Cardiac muscle cell (in vitro differentiated cells and primary cell): ENCODE measurements around the gene SMYD3. TPM values are rescaled to one million over a fixed set of nuclear protein-coding genes. Genes with fewer than 3 reads are reported as not detected.

ENCODE experiments used
- DNase-seq, 2 donors: peaks; one replicate each; pipeline versions ENCODE4 v3.0.0 to v3.0.0-alpha.2; 2010 to 2017; ENCODE audit warnings: low read depth in 1 of 2, low spot score in 1 of 2
- H3K27ac ChIP-seq: fragments of 200-600 bp; sonication (generic); 2 replicates; pipeline ENCODE4 v1.5.1; 2016
- H3K27me3 ChIP-seq: fragments of 200-600 bp; sonication (generic); 2 replicates; pipeline ENCODE4 v1.6.0; 2016; ENCODE audit warnings: control low read depth
- H3K36me3 ChIP-seq: fragments of 200-600 bp; sonication (generic); 2 replicates; pipeline ENCODE4 v1.5.1; 2016; ENCODE audit warnings: control low read depth
- H3K4me1 ChIP-seq: fragments of 200-600 bp; sonication (generic); 2 replicates; pipeline ENCODE4 v1.8.1; 2017; ENCODE audit warnings: low read depth, mild to moderate bottlenecking, mixed run types
- H3K4me3 ChIP-seq: fragments of 200-600 bp; sonication (generic); 2 replicates; pipeline ENCODE4 v1.5.1; 2016; ENCODE audit warnings: mild to moderate bottlenecking
- H3K9me3 ChIP-seq: fragments of 200-600 bp; sonication (generic); 2 replicates; pipeline ENCODE4 v1.5.1; 2017; ENCODE audit warnings: low read depth, mild to moderate bottlenecking, control low read depth
- polyA plus RNA-seq: library from polyadenylated mRNA; unstranded; fragments of >200 nt; fragmentation: Nextera tagmentation; extraction: Ambion mirVana; gene quantifications from 2 replicates; pipeline ENCODE4 v1.2.1, GENCODE V29; 2016
- total RNA-seq: library from RNA; depleted of rRNA; stranded (reverse); fragments of >200 nt; gene quantifications from 2 replicates; pipeline ENCODE4 v1.2.3, GENCODE V29; 2016
- TF ChIP-seq, protein P1 (sequence below): IDR thresholded peaks from 2 replicates; pipeline ENCODE4 v1.5.1; 2012; ENCODE audit warnings: low read depth, mild to moderate bottlenecking, low read length

SMYD3 gene
- total and polyA plus RNA-seq, 2 experiments from 2014 or later = 47.2 to 50.8 TPM

DNA sequence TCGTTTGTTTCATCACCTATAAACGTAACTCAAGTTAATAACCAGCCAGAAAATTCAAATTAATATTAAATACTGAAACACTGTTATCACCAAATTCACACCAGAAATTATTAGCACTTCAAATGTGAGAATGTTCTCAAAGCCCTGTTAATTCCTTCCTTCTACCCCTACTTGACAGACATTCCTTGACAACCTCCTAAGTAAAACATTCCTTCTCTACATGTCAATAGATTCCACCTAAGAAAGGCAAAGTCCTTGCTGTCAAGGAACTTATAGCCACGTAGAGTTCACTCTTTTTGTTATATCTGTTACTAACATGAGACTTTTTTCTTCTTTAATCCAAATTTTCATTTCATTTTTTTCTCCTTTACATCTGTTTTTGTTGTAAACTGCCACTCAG, 441.5 kb downstream of the SMYD3 start:
- Histone ChIP-seq H3K4me1 (peaks cover 3% of the 10 kb centered on the region), H3K27me3 (no peaks in the 10 kb centered on the region), H3K9me3 (no peaks in the 10 kb centered on the region), H3K27ac (no peak overlapping the region), H3K36me3 (no peaks in the 10 kb centered on the region), H3K4me3 (no peak overlapping the region)
- no peak for DNase-seq
- TF ChIP-seq, protein P1, sequence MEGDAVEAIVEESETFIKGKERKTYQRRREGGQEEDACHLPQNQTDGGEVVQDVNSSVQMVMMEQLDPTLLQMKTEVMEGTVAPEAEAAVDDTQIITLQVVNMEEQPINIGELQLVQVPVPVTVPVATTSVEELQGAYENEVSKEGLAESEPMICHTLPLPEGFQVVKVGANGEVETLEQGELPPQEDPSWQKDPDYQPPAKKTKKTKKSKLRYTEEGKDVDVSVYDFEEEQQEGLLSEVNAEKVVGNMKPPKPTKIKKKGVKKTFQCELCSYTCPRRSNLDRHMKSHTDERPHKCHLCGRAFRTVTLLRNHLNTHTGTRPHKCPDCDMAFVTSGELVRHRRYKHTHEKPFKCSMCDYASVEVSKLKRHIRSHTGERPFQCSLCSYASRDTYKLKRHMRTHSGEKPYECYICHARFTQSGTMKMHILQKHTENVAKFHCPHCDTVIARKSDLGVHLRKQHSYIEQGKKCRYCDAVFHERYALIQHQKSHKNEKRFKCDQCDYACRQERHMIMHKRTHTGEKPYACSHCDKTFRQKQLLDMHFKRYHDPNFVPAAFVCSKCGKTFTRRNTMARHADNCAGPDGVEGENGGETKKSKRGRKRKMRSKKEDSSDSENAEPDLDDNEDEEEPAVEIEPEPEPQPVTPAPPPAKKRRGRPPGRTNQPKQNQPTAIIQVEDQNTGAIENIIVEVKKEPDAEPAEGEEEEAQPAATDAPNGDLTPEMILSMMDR = no peak

DNA sequence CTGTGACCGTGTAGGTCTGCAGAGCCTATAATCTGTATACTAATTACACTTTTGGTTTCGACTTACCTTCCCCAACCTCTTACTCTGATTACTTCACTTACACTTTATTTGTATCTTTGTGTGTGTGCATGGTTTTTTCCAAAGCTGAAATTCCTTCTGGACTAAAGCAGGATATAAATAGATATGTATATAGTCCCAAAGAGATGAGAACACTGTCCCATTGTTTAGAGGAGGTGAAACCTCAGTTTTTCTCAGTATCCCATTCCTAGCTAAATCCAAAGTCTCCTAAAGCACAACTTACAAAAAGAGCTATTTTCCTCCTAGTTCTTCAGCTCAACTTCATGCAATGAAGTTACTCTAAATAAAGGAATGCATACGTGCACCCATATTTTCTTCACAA, 442.2 kb downstream of the SMYD3 start:
- no peaks in the 10 kb centered on the region for H3K4me1 ChIP-seq
- TF ChIP-seq, protein P1 = no peak
- no peaks in the 10 kb centered on the region for H3K36me3 ChIP-seq
- H3K27ac ChIP-seq = no peak overlapping the region
- DNase-seq = no peak
- H3K9me3 ChIP-seq = no peaks in the 10 kb centered on the region
- H3K4me3 ChIP-seq = no peak overlapping the region
- H3K27me3 ChIP-seq = no peaks in the 10 kb centered on the region

DNA sequence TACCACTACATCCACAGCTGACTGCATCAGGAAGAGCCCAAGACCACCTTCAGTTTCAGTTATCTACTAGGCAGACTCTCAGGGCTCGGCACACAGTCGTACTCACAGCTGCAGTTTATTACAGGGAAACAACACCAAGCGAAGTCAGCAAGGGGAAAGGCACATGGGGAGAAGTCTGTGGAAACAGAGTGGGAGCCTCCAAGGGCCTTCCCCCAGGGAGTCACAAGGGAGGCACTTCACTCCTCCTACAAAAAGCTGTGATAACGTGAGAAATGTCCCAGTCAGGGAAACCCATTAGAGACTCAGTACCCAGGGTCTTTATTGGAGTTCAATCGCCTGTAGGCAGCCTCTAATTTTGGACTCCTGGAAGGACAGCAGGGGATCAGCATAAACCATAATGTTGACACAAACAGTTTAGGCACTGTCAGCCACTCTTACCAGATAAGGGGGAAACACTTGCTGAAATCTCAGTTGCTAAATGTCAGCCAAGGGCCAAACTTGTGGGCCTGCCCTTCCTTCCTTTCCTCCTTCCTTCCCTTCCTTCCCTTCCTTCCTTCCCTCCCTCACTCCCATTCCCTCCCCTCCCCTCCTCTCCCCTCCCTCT, 444.0 kb downstream of the SMYD3 start:
- no peak for DNase-seq
- TF ChIP-seq, protein P1 = no peak
- H3K4me1 ChIP-seq = no peaks in the 10 kb centered on the region
- H3K4me3 ChIP-seq = no peak overlapping the region
- H3K27me3 ChIP-seq = no peaks in the 10 kb centered on the region
- no peaks in the 10 kb centered on the region for H3K36me3 ChIP-seq
- no peak overlapping the region for H3K27ac ChIP-seq
- no peaks in the 10 kb centered on the region for H3K9me3 ChIP-seq

DNA sequence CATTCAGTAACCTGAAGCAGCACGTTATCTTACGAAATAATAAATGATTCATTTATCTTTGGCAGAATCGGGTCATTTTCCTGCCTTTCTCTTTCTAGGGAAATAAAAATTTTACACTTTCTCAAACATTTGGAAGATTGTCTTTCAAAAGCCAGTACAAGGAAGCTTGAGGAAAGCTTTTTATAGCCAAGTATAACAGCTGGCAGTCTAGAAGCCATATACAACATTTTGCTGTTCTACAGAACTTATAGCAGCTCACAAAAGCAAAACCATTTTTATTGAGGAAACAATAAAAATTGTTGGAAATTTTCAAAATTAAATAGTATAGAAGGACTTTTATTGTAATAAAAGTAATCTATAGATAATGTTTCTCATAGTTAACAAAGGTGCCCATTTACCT, 448.6 kb downstream of the SMYD3 start:
- no peaks in the 10 kb centered on the region for H3K36me3 ChIP-seq
- TF ChIP-seq, protein P1 = no peak
- no peak for DNase-seq
- no peaks in the 10 kb centered on the region for H3K4me1 ChIP-seq
- no peaks in the 10 kb centered on the region for H3K9me3 ChIP-seq
- no peak overlapping the region for H3K4me3 ChIP-seq
- no peak overlapping the region for H3K27ac ChIP-seq
- no peaks in the 10 kb centered on the region for H3K27me3 ChIP-seq

DNA sequence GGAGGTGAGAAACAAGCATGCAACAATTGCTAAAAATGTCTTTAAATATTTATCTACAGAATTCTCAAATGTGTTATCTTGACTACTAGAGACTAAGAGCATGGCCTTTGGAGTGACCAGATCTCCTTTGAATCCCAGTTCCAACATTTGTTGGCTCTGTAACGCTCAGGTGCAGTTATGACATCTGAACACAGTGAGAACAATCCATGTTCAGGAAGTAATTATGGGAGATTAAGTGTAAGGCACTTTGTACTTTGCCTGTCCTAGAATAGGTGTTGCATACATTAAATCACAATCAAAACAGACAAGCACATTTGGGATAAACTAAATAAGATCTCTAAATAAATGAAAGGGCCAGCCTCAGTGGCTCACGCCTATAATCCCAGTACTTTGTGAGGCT, 454.5 kb downstream of the SMYD3 start:
- Histone ChIP-seq H3K27me3 (no peaks in the 10 kb centered on the region), H3K27ac (no peak overlapping the region), H3K4me3 (no peak overlapping the region), H3K4me1 (no peaks in the 10 kb centered on the region), H3K9me3 (no peaks in the 10 kb centered on the region), H3K36me3 (no peaks in the 10 kb centered on the region)
- no peak for DNase-seq
- TF ChIP-seq, protein P1 = no peak
